Jurkat, Clone E6-1 (cell line): ENCODE results near the gene PRKRIP1.
"Not testable (repeated sequence)": the region's sequence is repeated elsewhere in the genome, so short reads cannot be mapped to it uniquely, and the experiment has no call there.

Experiments used
- DNase-seq: peaks from one replicate; pipeline ENCODE4 v3.0.0-alpha.2; 2011; ENCODE audit warnings: low read depth, low spot score
- H3K4me3 ChIP-seq: 2 replicates; pipeline ENCODE4 v1.5.1; 2011; ENCODE audit warnings: mild to moderate bottlenecking, low read length, control low read depth, moderate library complexity

The PRKRIP1 gene

DNA sequence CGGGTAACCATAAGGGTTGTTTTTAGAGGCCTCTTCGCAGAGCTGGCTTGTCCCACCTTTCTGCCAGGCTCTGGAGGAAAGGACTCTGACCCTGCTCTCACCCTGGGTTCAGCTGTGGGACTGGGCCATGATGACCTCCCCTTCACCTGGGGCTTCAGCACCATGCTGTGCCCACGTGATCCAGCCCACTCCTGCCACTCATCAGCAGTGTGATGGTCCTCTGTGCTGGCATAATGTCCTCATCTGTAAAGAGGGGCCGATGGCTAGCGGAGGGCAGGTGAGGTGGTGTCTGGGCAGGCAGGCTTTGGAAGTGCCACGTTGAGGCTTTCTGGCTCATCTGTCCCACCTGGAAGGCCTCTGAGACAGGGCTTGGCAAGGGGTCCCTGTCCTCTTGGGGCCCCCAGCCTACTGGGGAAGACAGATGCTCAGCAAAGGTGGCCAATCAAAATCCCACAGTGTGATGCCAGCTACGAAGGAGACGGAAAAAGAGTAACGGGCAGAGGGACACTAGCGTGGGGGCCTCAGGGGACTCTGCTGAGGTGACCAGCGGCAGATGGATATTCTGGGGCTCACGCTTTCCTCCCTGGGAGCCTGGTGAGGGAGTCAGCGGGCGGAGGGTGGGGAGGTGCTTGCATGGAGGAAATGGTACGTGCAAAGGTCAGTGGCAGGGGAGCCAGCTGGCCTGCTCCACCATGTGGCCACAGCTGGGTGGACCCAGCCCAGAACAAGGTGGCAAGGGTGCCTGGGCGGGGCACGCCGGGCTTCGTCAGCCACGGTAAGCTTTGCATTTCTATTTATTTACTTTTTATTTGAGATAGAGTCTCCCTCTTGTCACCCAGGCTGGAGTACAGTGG lies 74.0 kb downstream of the PRKRIP1 start:
- H3K4me3 ChIP-seq, result no peak overlapping the region
- no peak for DNase-seq

DNA sequence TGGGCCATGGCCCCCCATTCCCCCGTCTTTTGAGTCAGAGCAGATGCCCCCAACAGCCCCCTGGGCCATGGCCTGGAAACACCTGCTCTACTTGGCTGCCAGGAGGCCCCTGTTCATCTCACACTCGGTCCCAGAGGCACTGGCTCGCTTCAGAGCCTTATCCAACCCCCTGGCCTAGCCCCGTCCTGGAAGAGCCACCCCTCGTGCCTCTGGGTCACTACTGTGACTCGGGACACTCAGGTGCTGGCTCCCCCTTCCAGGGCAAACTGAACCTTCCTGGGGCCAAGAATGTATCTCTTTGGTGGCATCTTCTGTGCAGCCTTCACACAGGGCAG lies 75.6 kb downstream of the PRKRIP1 start:
- DNase-seq, result no peak

DNA sequence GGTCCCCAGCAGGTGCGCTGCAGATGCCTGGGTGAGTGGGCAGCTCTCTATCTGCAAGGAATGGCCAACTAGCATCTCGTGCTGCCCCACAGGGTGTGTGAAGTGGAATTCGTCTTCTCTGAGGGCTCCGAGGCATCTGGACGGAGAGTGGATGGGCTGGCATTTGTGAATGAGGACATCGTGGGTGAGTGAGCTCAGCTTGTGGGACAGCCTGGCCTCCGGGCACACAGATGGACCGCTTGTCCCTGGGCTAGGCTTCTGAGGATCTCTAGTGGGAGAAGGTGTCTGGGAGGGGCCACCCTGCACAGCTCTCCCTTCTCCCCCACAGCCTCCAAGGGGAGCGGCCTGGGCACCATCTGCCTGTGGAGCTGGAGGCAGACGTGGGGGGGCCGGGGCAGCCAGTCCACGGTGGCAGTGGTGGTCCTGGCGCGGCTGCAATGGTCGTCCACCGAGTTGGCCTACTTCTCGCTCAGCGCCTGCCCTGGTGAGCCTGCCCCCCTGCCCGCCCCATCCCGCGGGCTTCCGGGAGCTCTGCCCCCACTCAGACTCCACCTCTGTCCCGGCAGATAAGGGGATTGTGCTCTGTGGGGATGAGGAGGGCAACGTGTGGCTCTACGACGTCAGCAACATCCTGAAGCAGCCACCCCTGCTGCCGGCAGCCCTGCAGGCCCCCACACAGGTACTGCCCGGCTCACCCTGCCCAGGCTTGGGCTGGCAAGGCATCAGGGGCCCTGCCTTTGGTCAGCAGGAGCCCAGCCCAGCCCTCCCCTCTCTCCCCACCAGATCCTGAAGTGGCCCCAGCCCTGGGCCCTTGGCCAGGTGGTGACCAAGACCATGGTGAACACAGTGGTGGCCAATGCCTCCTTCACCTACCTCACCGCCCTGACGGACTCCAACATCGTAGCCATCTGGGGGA lies 76.2 kb downstream of the PRKRIP1 start:
- DNase-seq, result no peak
- no peak overlapping the region for H3K4me3 ChIP-seq

More for the DNA sequence above, 75.6 kb downstream of the PRKRIP1 start:
- no peak overlapping the region for H3K4me3 ChIP-seq

DNA sequence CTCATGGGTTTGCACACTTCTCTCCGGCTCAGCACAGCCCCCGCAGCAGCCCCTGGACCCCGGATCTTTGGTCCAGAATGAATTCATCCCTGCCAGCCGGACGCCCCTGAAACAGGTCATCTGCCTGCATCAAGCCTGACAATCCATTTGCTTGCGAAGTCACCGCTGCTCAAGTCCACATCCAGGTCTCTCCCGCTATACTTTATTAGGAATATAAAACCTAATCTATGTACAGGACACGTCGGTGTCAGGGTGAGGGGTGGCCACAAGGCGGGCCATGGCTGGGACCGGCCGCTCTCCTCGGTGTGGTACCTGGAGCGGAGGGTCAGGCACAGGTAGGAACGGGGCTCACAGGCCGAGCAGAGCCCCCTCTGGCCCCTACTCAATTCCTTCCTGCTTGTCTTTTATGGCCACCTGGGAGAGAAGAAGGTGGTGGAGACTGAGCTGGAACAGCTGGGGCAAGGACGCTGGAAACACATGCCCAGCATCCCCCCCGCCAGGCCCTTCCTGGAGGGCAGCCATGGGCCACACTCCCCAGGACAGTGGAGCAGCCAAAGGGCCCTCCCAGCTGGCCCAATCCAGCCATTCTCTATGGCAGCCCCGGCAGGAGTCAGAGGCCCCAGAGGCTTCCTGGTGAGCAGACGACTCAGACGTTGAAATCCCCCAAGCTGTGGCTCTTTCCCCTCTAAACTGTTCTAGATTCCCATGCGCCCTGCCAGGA lies 77.3 kb downstream of the PRKRIP1 start:
- DNase-seq, result no peak
- no peak overlapping the region for H3K4me3 ChIP-seq

DNA sequence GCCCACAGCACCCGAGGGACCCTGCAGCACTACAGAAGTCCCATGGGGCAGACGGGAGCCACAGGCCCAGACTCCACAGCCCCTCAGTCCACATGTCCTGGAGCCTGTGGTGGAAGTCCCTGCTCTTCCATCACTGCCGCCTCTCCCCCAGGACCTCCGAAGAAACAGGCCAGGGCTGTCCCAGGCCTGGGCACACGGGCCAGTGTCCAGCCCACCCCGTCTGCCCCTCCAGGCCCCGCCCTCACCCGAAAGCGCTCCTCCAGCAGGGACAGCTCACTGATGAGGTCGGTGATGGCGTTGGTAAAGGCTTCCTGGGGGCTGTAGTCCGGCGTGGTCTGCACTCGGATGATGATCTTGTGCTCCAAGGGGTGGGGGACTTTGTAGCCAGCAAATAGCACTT lies 78.0 kb downstream of the PRKRIP1 start:
- DNase-seq, H3K4me3 ChIP-seq: not testable (repeated sequence)

DNA sequence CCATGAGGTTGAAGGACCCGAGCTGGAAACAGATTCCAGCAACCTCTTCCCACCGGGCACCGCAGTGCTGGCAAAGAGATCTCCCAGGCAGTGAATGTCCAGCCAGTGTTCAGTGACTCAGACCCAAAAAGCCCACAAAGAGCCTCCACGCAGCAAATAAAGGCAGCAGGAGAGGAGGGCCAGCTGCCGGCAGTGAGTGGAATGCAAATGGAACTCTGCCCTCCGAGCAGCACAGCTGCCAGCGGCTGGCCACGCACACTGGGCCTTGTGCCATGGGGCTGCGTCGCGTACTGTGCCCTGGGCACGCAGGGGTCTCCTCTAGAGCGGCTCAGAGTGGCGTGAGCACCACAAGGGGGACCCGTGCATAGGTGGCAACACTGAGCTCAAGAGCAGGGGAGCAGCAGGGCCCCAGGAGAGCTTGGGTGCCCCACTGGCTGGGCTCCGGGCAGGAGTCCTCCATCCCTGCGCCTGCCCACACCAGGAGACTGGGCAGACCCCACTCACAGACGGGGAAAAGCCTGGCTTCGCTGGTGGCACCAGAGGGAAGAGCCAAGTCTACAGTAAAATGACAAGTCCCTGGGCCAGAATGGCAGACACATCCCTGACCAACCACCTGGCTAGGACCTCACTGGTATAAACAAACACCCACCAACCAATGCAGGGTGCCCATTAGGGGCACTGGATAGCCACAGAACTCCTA lies 78.7 kb downstream of the PRKRIP1 start:
- not testable (repeated sequence) for DNase-seq, H3K4me3 ChIP-seq
